Activated naive CD8-positive, alpha-beta T cell (primary cell): ENCODE measurements around the gene BLOC1S5.

Experiments
- H3K27ac Mint-ChIP-seq: one replicate; pipeline ENCODE4 v1.8.0; 2021; ENCODE audit warnings: mixed read lengths
- H3K27me3 Mint-ChIP-seq: one replicate; pipeline ENCODE4 v1.8.0; 2021; ENCODE audit warnings: mixed read lengths
- H3K36me3 Mint-ChIP-seq: one replicate; pipeline ENCODE4 v1.8.0; 2021; ENCODE audit warnings: mixed read lengths
- H3K4me1 Mint-ChIP-seq: one replicate; pipeline ENCODE4 v1.8.0; 2021; ENCODE audit warnings: low read depth, mixed read lengths
- H3K4me3 Mint-ChIP-seq: one replicate; pipeline ENCODE4 v1.8.0; 2021; ENCODE audit warnings: mild to moderate bottlenecking, mixed read lengths
- H3K9me3 Mint-ChIP-seq: one replicate; pipeline ENCODE4 v1.8.0; 2021; ENCODE audit warnings: low read depth, mixed read lengths

The BLOC1S5 gene

GRCh38 chr6:7975764-7976146, 88.4 kb downstream of the BLOC1S5 start:
- Mint-ChIP-seq H3K4me1 (peaks cover 1% of the 10 kb centered on the region), H3K36me3 (peaks cover 5% of the 10 kb centered on the region), H3K9me3 (no peaks in the 10 kb centered on the region), H3K4me3 (no peak overlapping the region), H3K27me3 (peaks cover 13% of the 10 kb centered on the region), H3K27ac (no peak overlapping the region)

- peaks cover 2% of the 10 kb centered on the region for H3K36me3 Mint-ChIP-seq
- peaks cover 5% of the 10 kb centered on the region for H3K9me3 Mint-ChIP-seq
- H3K4me1 Mint-ChIP-seq: peaks cover 1% of the 10 kb centered on the region
- peaks cover 13% of the 10 kb centered on the region for H3K27me3 Mint-ChIP-seq
- H3K27ac Mint-ChIP-seq: no peak overlapping the region
- no peak overlapping the region for H3K4me3 Mint-ChIP-seq
Measured at GRCh38 chr6:7974938-7975763, 89.0 kb downstream of the BLOC1S5 start.

GRCh38 chr6:7974565-7974937, 89.6 kb downstream of the BLOC1S5 start:
- H3K4me3 Mint-ChIP-seq: no peak overlapping the region
- H3K9me3 Mint-ChIP-seq: peaks cover 7% of the 10 kb centered on the region
- H3K4me1 Mint-ChIP-seq: peaks cover 1% of the 10 kb centered on the region
- peaks cover 13% of the 10 kb centered on the region for H3K27me3 Mint-ChIP-seq
- peaks cover 2% of the 10 kb centered on the region for H3K36me3 Mint-ChIP-seq
- H3K27ac Mint-ChIP-seq: no peak overlapping the region

GRCh38 chr6:7973584-7973983, 90.6 kb downstream of the BLOC1S5 start:
- no peak overlapping the region for H3K27ac Mint-ChIP-seq
- peaks cover 2% of the 10 kb centered on the region for H3K36me3 Mint-ChIP-seq
- peaks cover 13% of the 10 kb centered on the region for H3K9me3 Mint-ChIP-seq

GRCh38 chr6:7971499-7971898, 92.7 kb downstream of the BLOC1S5 start:
- Mint-ChIP-seq H3K4me1 (peaks cover 1% of the 10 kb centered on the region), H3K27me3 (peaks cover 11% of the 10 kb centered on the region), H3K9me3 (peaks cover 13% of the 10 kb centered on the region), H3K27ac (no peak overlapping the region), H3K36me3 (peaks cover 3% of the 10 kb centered on the region), H3K4me3 (no peak overlapping the region)

More at GRCh38 chr6:7973584-7973983, 90.6 kb downstream of the BLOC1S5 start:
- Mint-ChIP-seq H3K4me1 (peaks cover 1% of the 10 kb centered on the region), H3K27me3 (peaks cover 13% of the 10 kb centered on the region), H3K4me3 (no peak overlapping the region)

GRCh38 chr6:7970616-7971015, 93.6 kb downstream of the BLOC1S5 start:
- peaks cover 7% of the 10 kb centered on the region for H3K27me3 Mint-ChIP-seq
- peaks cover 13% of the 10 kb centered on the region for H3K9me3 Mint-ChIP-seq
- H3K4me3 Mint-ChIP-seq: no peak overlapping the region
- H3K27ac Mint-ChIP-seq: no peak overlapping the region
- H3K36me3 Mint-ChIP-seq: peaks cover 2% of the 10 kb centered on the region
- peaks cover 1% of the 10 kb centered on the region for H3K4me1 Mint-ChIP-seq
